ENCODE data around the gene TMEM245.

GRCh38 chr9:109068764-109069163 is 51.0 kb downstream of the TMEM245 start:
- TF ChIP-seq CREB1 (IDR thresholded peaks at IDR 0.05; ENCODE audit: low read depth) (no peak), KAT2A (conservative IDR thresholded peaks at IDR 0.05; ENCODE audit: control insufficient read depth, low read depth, low read length) (no peak), EZH2 (IDR thresholded peaks at IDR 0.05; ENCODE audit: borderline replicate concordance, control insufficient read depth, low read depth, low read length) (no peak), REST (IDR thresholded peaks at IDR 0.05; ENCODE audit: low read depth, low read length) (no peak), HDGF (IDR thresholded peaks at IDR 0.05) (no peak), EED (IDR thresholded peaks at IDR 0.05; ENCODE audit: low read depth) (no peak), NR2C2 (IDR thresholded peaks at IDR 0.05; ENCODE audit: borderline replicate concordance, control insufficient read depth, insufficient read length, low read depth) (no peak)
- TF ChIP-seq, protein P1, sequence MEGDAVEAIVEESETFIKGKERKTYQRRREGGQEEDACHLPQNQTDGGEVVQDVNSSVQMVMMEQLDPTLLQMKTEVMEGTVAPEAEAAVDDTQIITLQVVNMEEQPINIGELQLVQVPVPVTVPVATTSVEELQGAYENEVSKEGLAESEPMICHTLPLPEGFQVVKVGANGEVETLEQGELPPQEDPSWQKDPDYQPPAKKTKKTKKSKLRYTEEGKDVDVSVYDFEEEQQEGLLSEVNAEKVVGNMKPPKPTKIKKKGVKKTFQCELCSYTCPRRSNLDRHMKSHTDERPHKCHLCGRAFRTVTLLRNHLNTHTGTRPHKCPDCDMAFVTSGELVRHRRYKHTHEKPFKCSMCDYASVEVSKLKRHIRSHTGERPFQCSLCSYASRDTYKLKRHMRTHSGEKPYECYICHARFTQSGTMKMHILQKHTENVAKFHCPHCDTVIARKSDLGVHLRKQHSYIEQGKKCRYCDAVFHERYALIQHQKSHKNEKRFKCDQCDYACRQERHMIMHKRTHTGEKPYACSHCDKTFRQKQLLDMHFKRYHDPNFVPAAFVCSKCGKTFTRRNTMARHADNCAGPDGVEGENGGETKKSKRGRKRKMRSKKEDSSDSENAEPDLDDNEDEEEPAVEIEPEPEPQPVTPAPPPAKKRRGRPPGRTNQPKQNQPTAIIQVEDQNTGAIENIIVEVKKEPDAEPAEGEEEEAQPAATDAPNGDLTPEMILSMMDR (IDR thresholded peaks at IDR 0.05 in 2 of 3, conservative IDR thresholded peaks at IDR 0.05 in 1 of 3; ENCODE audit: control insufficient read depth in 2 of 3, extremely low read depth in 1 of 3, insufficient read depth in 1 of 3, low read depth in 3 of 3, low read length in 3 of 3) = no peak
